Measurements from ENCODE around the gene AP1M1. TPM values are rescaled to one million over a fixed set of nuclear protein-coding genes. Genes with fewer than 3 reads are reported as not detected.

AP1M1 gene
- total RNA-seq, 5 donors from 2014 or later (not counting 1 experiment from before 2014, with no cell fraction given): 94.9 to 171 (median 133) TPM

GRCh38 chr19:16156904-16157303 is 40.8 kb upstream of the AP1M1 start:
- Histone ChIP-seq H3K9me3 (no peaks in the 10 kb centered on the region), H3K27me3 (replicated peaks in 1 of 2; ENCODE audit: control insufficient read depth in 2 of 2, extremely low read depth in 1 of 2, insufficient read depth in 2 of 2, low read length in 1 of 2) (no peaks in the 10 kb centered on the region), H3K27ac (ENCODE audit: low read length) (no peak overlapping the region), H3K36me3 (ENCODE audit: control insufficient read depth in 2 of 2, extremely low read depth in 1 of 2, insufficient read depth in 1 of 2, low read length in 1 of 2) (peaks cover 12 to 57% of the 10 kb centered on the region in 2 donors), H3K4me3 (ENCODE audit: control insufficient read depth in 1 of 2, extremely low read depth in 1 of 2, low read length in 1 of 2) (no peak overlapping the region), H3K4me1 (ENCODE audit: control insufficient read depth in 1 of 2, extremely low read depth in 1 of 2, insufficient read depth in 2 of 2, low read length in 2 of 2) (no peaks in the 10 kb centered on the region)
- ATAC-seq (replicated peaks in 1 of 4): no peak
- ChIA-PET POLR2A (interaction anchor here in 1 of 2 donors (0.6 kb wide), 1 partner anchor 11 kb away, joined by 5 read pairs; no protein-coding TSS in a partner anchor), CTCF (interaction anchor here in 1 of 2 donors (0.6 kb wide), 1 partner anchor 365 kb away, joined by 4 read pairs; no protein-coding TSS in a partner anchor)
- Mint-ChIP-seq H3K27me3 (no peaks in the 10 kb centered on the region), H3K9me3 (no peaks in the 10 kb centered on the region), H3K27ac (no peak overlapping the region), H3K4me3 (no peak overlapping the region), H3K36me3 (peaks cover 46% of the 10 kb centered on the region), H3K4me1 (peaks cover 3 to 18% (median 6%) of the 10 kb centered on the region in 3 donors)
- no peak for DNase-seq
- WGBS (ENCODE audit: insufficient coverage): 68% methylated on average over 4 of the region's 6 CpGs

DNA sequence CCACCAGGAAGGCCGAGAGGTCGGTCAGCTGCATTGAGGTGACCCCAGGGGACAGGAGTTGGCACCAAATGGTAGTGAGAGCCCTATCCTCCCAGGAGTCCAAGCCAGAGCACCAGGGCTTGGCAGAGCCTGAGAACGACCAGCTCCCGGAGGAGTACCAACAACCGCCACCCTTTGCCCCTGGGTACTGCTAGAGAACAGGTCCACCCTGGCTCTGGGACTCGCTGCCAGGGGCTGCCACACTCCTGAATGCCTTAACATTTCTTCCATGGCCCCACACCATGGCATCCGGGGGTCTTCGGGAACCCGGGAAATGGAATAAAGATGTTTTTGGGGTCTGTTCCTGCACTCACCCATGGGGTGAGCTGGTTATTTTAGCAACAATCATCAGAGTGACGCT is 40.1 kb upstream of the AP1M1 start:
- Mint-ChIP-seq H3K36me3 (peaks cover 46% of the 10 kb centered on the region), H3K4me1 (peaks cover 3 to 18% (median 6%) of the 10 kb centered on the region in 3 donors), H3K27ac (no peak overlapping the region), H3K9me3 (no peaks in the 10 kb centered on the region), H3K4me3 (no peak overlapping the region), H3K27me3 (no peaks in the 10 kb centered on the region)
- ChIA-PET POLR2A (interaction anchor here in 1 of 2 donors (0.5 kb wide), 1 partner anchor 242 kb away, joined by 3 read pairs; no protein-coding TSS in a partner anchor), CTCF (no interaction called here)
- DNase-seq: no peak
- Histone ChIP-seq H3K36me3 (ENCODE audit: control insufficient read depth in 2 of 2, extremely low read depth in 1 of 2, insufficient read depth in 1 of 2, low read length in 1 of 2) (peaks cover 12 to 52% of the 10 kb centered on the region in 2 donors), H3K27me3 (replicated peaks in 1 of 2; ENCODE audit: control insufficient read depth in 2 of 2, extremely low read depth in 1 of 2, insufficient read depth in 2 of 2, low read length in 1 of 2) (no peaks in the 10 kb centered on the region), H3K27ac (ENCODE audit: low read length) (no peak overlapping the region), H3K9me3 (no peaks in the 10 kb centered on the region), H3K4me1 (ENCODE audit: control insufficient read depth in 1 of 2, extremely low read depth in 1 of 2, insufficient read depth in 2 of 2, low read length in 2 of 2) (no peaks in the 10 kb centered on the region), H3K4me3 (ENCODE audit: control insufficient read depth in 1 of 2, extremely low read depth in 1 of 2, low read length in 1 of 2) (no peak overlapping the region)
- 88% methylated on average over 6 of the region's 10 CpGs for WGBS (ENCODE audit: insufficient coverage)
- no peak for ATAC-seq (replicated peaks in 1 of 4)

GRCh38 chr19:16159655-16160054 is 38.1 kb upstream of the AP1M1 start:
- CTCF ChIA-PET: interaction anchor here in 1 of 2 donors (0.6 kb wide), 1 partner anchor 96 kb away, joined by 4 read pairs; no protein-coding TSS in a partner anchor
- no peak for ATAC-seq (replicated peaks in 1 of 4)
- no peaks in the 10 kb centered on the region for H3K27me3 Mint-ChIP-seq
- no peak for DNase-seq
- H3K9me3 ChIP-seq: no peaks in the 10 kb centered on the region
- no peaks in the 10 kb centered on the region for H3K27me3 ChIP-seq (replicated peaks in 1 of 2; ENCODE audit: control insufficient read depth in 2 of 2, extremely low read depth in 1 of 2, insufficient read depth in 2 of 2, low read length in 1 of 2)
- H3K4me1 Mint-ChIP-seq: peaks cover 3 to 17% (median 6%) of the 10 kb centered on the region in 3 donors
- peaks cover 3 to 31% of the 10 kb centered on the region in 2 donors for H3K36me3 ChIP-seq (ENCODE audit: control insufficient read depth in 2 of 2, extremely low read depth in 1 of 2, insufficient read depth in 1 of 2, low read length in 1 of 2)
- H3K27ac Mint-ChIP-seq: no peak overlapping the region
- POLR2A ChIA-PET: interaction anchor here in 1 of 2 donors (0.6 kb wide), 1 partner anchor 31 kb away, joined by 3 read pairs; no protein-coding TSS in a partner anchor
- H3K4me3 ChIP-seq (ENCODE audit: control insufficient read depth in 1 of 2, extremely low read depth in 1 of 2, low read length in 1 of 2): no peak overlapping the region
- H3K36me3 Mint-ChIP-seq: peaks cover 29% of the 10 kb centered on the region
- H3K9me3 Mint-ChIP-seq: no peaks in the 10 kb centered on the region
- no peak overlapping the region for H3K4me3 Mint-ChIP-seq
- H3K4me1 ChIP-seq (ENCODE audit: control insufficient read depth in 1 of 2, extremely low read depth in 1 of 2, insufficient read depth in 2 of 2, low read length in 2 of 2): no peaks in the 10 kb centered on the region
- no peak overlapping the region for H3K27ac ChIP-seq (ENCODE audit: low read length)
- WGBS (ENCODE audit: insufficient coverage): 67% methylated on average over 1 of the region's 5 CpGs

GRCh38 chr19:16160445-16160942 is 37.2 kb upstream of the AP1M1 start:
- WGBS (ENCODE audit: insufficient coverage): 90% methylated on average over 2 of the region's 6 CpGs
- no peaks in the 10 kb centered on the region for H3K4me1 ChIP-seq (ENCODE audit: control insufficient read depth in 1 of 2, extremely low read depth in 1 of 2, insufficient read depth in 2 of 2, low read length in 2 of 2)
- H3K9me3 ChIP-seq: no peaks in the 10 kb centered on the region
- no peaks in the 10 kb centered on the region for H3K27me3 ChIP-seq (replicated peaks in 1 of 2; ENCODE audit: control insufficient read depth in 2 of 2, extremely low read depth in 1 of 2, insufficient read depth in 2 of 2, low read length in 1 of 2)
- peaks cover 21% of the 10 kb centered on the region for H3K36me3 Mint-ChIP-seq
- H3K4me1 Mint-ChIP-seq: peaks cover 0 to 11% (median 3%) of the 10 kb centered on the region in 3 donors
- H3K27ac Mint-ChIP-seq: no peak overlapping the region
- CTCF ChIA-PET: interaction anchor here in 1 of 2 donors (0.6 kb wide), 1 partner anchor 97 kb away, joined by 4 read pairs; no protein-coding TSS in a partner anchor
- H3K9me3 Mint-ChIP-seq: no peaks in the 10 kb centered on the region
- no peak overlapping the region for H3K4me3 ChIP-seq (ENCODE audit: control insufficient read depth in 1 of 2, extremely low read depth in 1 of 2, low read length in 1 of 2)
- POLR2A ChIA-PET: no interaction called here
- no peaks in the 10 kb centered on the region for H3K27me3 Mint-ChIP-seq
- H3K27ac ChIP-seq (ENCODE audit: low read length): no peak overlapping the region
- no peak overlapping the region for H3K4me3 Mint-ChIP-seq
- peaks cover 3 to 23% of the 10 kb centered on the region in 2 donors for H3K36me3 ChIP-seq (ENCODE audit: control insufficient read depth in 2 of 2, extremely low read depth in 1 of 2, insufficient read depth in 1 of 2, low read length in 1 of 2)
- DNase-seq (no peak), ATAC-seq (replicated peaks in 1 of 4) (no peak)

GRCh38 chr19:16160943-16161560 is 36.7 kb upstream of the AP1M1 start:
- 25% methylated on average over 2 of the region's 14 CpGs for WGBS (ENCODE audit: insufficient coverage)
- no peaks in the 10 kb centered on the region for H3K27me3 ChIP-seq (replicated peaks in 1 of 2; ENCODE audit: control insufficient read depth in 2 of 2, extremely low read depth in 1 of 2, insufficient read depth in 2 of 2, low read length in 1 of 2)
- H3K4me3 ChIP-seq (ENCODE audit: control insufficient read depth in 1 of 2, extremely low read depth in 1 of 2, low read length in 1 of 2): no peak overlapping the region
- H3K27ac ChIP-seq (ENCODE audit: low read length): no peak overlapping the region
- peaks cover 3 to 18% of the 10 kb centered on the region in 2 donors for H3K36me3 ChIP-seq (ENCODE audit: control insufficient read depth in 2 of 2, extremely low read depth in 1 of 2, insufficient read depth in 1 of 2, low read length in 1 of 2)
- POLR2A ChIA-PET: no interaction called here
- H3K27ac Mint-ChIP-seq: no peak overlapping the region
- CTCF ChIA-PET: no interaction called here
- no peaks in the 10 kb centered on the region for H3K9me3 ChIP-seq
- ATAC-seq (replicated peaks in 1 of 4) (no peak), DNase-seq (no peak)
- no peak overlapping the region for H3K4me3 Mint-ChIP-seq
- H3K36me3 Mint-ChIP-seq: peaks cover 17% of the 10 kb centered on the region
- H3K4me1 Mint-ChIP-seq: peaks cover 0 to 11% (median 3%) of the 10 kb centered on the region in 3 donors
- H3K4me1 ChIP-seq (ENCODE audit: control insufficient read depth in 1 of 2, extremely low read depth in 1 of 2, insufficient read depth in 2 of 2, low read length in 2 of 2): no peaks in the 10 kb centered on the region
- H3K27me3 Mint-ChIP-seq: no peaks in the 10 kb centered on the region
- no peaks in the 10 kb centered on the region for H3K9me3 Mint-ChIP-seq

- Mint-ChIP-seq H3K27ac (no peak overlapping the region), H3K27me3 (no peaks in the 10 kb centered on the region), H3K36me3 (peaks cover 11% of the 10 kb centered on the region), H3K4me3 (no peak overlapping the region), H3K9me3 (no peaks in the 10 kb centered on the region), H3K4me1 (peaks cover 0 to 11% (median 3%) of the 10 kb centered on the region in 3 donors)
- no peaks in the 10 kb centered on the region for H3K9me3 ChIP-seq
- DNase-seq: no peak
- no CpG with 5 or more reads among the region's 3 CpGs for WGBS (ENCODE audit: insufficient coverage)
- no peak overlapping the region for H3K4me3 ChIP-seq (ENCODE audit: control insufficient read depth in 1 of 2, extremely low read depth in 1 of 2, low read length in 1 of 2)
- CTCF ChIA-PET: no interaction called here
- no peaks in the 10 kb centered on the region for H3K4me1 ChIP-seq (ENCODE audit: control insufficient read depth in 1 of 2, extremely low read depth in 1 of 2, insufficient read depth in 2 of 2, low read length in 2 of 2)
- peaks cover 3 to 12% of the 10 kb centered on the region in 2 donors for H3K36me3 ChIP-seq (ENCODE audit: control insufficient read depth in 2 of 2, extremely low read depth in 1 of 2, insufficient read depth in 1 of 2, low read length in 1 of 2)
- ATAC-seq (replicated peaks in 1 of 4): no peak
- no peak overlapping the region for H3K27ac ChIP-seq (ENCODE audit: low read length)
- POLR2A ChIA-PET: interaction anchor here in 1 of 2 donors (0.7 kb wide), 1 partner anchor 162 kb away, joined by 11 read pairs; no protein-coding TSS in a partner anchor
- no peaks in the 10 kb centered on the region for H3K27me3 ChIP-seq (replicated peaks in 1 of 2; ENCODE audit: control insufficient read depth in 2 of 2, extremely low read depth in 1 of 2, insufficient read depth in 2 of 2, low read length in 1 of 2)
Measured at GRCh38 chr19:16161840-16162239, 35.9 kb upstream of the AP1M1 start.

All from T-cell (primary cell).